GM23338 (cell line): ENCODE measurements around the gene PPP4R2. TPM values are rescaled to one million over a fixed set of nuclear protein-coding genes. Genes with fewer than 3 reads are reported as not detected.

Experiments used
- ATAC-seq: fragments of 200-7000 bp; cut with Tn5 transposase; 3 replicates; pipeline ENCODE4 v1.9.1; 2020
- DNase-seq: peaks from one replicate; pipeline ENCODE4 v3.0.0-alpha.2; 2015; ENCODE audit warnings: low spot score
- H2AFZ ChIP-seq: fragments of 200-600 bp; sonication (generic); 2 replicates; pipeline ENCODE4 v1.8.0; 2016; ENCODE audit warnings: antibody characterized with exemption, mild to moderate bottlenecking, moderate library complexity
- H3F3A ChIP-seq: fragments of 200-600 bp; sonication (generic); replicated peaks from 2 replicates; pipeline ENCODE4 v1.8.0; 2017; ENCODE audit warnings: antibody characterized with exemption, mixed run types, low read depth
- H3K27ac ChIP-seq: fragments of 200-600 bp; sonication (generic); 2 replicates; pipeline ENCODE4 v1.6.1; 2016; ENCODE audit warnings: low read depth
- H3K27me3 ChIP-seq: fragments of 200-600 bp; sonication (generic); 2 replicates; pipeline ENCODE4 v1.8.0; 2016; ENCODE audit warnings: mild to moderate bottlenecking, mixed run types, moderate library complexity; ENCODE audit not compliant: insufficient read depth
- H3K36me3 ChIP-seq: fragments of 200-600 bp; sonication (generic); 2 replicates; pipeline ENCODE4 v1.8.0; 2016; ENCODE audit warnings: mild to moderate bottlenecking; ENCODE audit not compliant: insufficient read depth
- H3K4me1 ChIP-seq: fragments of 200-600 bp; sonication (generic); 2 replicates; pipeline ENCODE4 v1.8.0; 2016; ENCODE audit warnings: mild to moderate bottlenecking, moderate library complexity; ENCODE audit not compliant: insufficient read depth
- H3K4me2 ChIP-seq: fragments of 200-600 bp; sonication (generic); 2 replicates; pipeline ENCODE4 v1.7.1; 2017; ENCODE audit warnings: mixed run types
- H3K4me3 ChIP-seq: fragments of 200-600 bp; sonication (generic); 2 replicates; pipeline ENCODE4 v1.6.1; 2016; ENCODE audit warnings: mixed run types
- H3K79me2 ChIP-seq: fragments of 200-600 bp; sonication (generic); replicated peaks from 2 replicates; pipeline ENCODE4 v1.8.0; 2017; ENCODE audit warnings: mild to moderate bottlenecking; ENCODE audit not compliant: insufficient read depth
- H3K9me2 ChIP-seq: fragments of 200-600 bp; sonication (generic); 2 replicates; pipeline ENCODE4 v1.8.0; 2017; ENCODE audit not compliant: insufficient read depth
- H4K20me1 ChIP-seq: fragments of 200-600 bp; sonication (generic); replicated peaks from 2 replicates; pipeline ENCODE4 v1.8.0; 2017; ENCODE audit warnings: mild to moderate bottlenecking; ENCODE audit not compliant: insufficient read depth
- H3K27ac Mint-ChIP-seq: 2 replicates; pipeline ENCODE4 v1.8.0; 2020; ENCODE audit warnings: inconsistent platforms, mild to moderate bottlenecking, moderate library complexity, mixed read lengths
- H3K27me3 Mint-ChIP-seq: 3 replicates; pipeline ENCODE4 v1.8.0; 2022; ENCODE audit warnings: low read depth, mild to moderate bottlenecking, moderate library complexity, mixed read lengths, inconsistent platforms; ENCODE audit not compliant: insufficient read depth, poor library complexity
- H3K36me3 Mint-ChIP-seq: 3 replicates; pipeline ENCODE4 v1.8.0; 2021; ENCODE audit warnings: low read depth, mild to moderate bottlenecking, inconsistent platforms, moderate library complexity, mixed read lengths
- H3K4me1 Mint-ChIP-seq: 3 replicates; pipeline ENCODE4 v1.8.0; 2020; ENCODE audit warnings: mild to moderate bottlenecking, inconsistent platforms, mixed read lengths
- H3K4me3 Mint-ChIP-seq: 3 replicates; pipeline ENCODE4 v1.8.0; 2021; ENCODE audit warnings: moderate library complexity, mild to moderate bottlenecking, inconsistent platforms, mixed read lengths
- H3K9me3 Mint-ChIP-seq: 3 replicates; pipeline ENCODE4 v1.8.0; 2020; ENCODE audit warnings: moderate library complexity, mild to moderate bottlenecking, inconsistent platforms, mixed read lengths
- CREB1 ChIP-seq: fragments of 250-450 bp; sonication (Bioruptor Pico); IDR thresholded peaks from 2 replicates; pipeline ENCODE4 v1.5.0; 2020; ENCODE audit warnings: low read depth, mild to moderate bottlenecking, moderate library complexity
- EZH2 ChIP-seq: fragments of 200-600 bp; sonication (generic); IDR thresholded peaks from one replicate; pipeline ENCODE4 v1.8.0; 2017; ENCODE audit warnings: antibody characterized with exemption, mild to moderate bottlenecking, low read depth; ENCODE audit not compliant: unreplicated experiment
- EZH2phosphoT487 ChIP-seq: fragments of 200-600 bp; sonication (generic); IDR thresholded peaks from one replicate; pipeline ENCODE4 v1.8.1; 2018; ENCODE audit warnings: antibody characterized with exemption; ENCODE audit not compliant: unreplicated experiment
- STAT1 ChIP-seq: IDR thresholded peaks from one replicate; pipeline ENCODE4 v1.6.1; 2016; ENCODE audit warnings: antibody characterized with exemption; ENCODE audit not compliant: unreplicated experiment
- ZNF331 ChIP-seq: fragments of 250-450 bp; sonication (Bioruptor Pico); IDR thresholded peaks from 2 replicates; pipeline ENCODE4 v1.5.0; 2020; ENCODE audit warnings: low read depth, mild to moderate bottlenecking, moderate library complexity
- polyA plus RNA-seq: library from polyadenylated mRNA; unstranded; fragments of >200 nt; fragmentation: Nextera tagmentation; extraction: Ambion mirVana; gene quantifications from 2 replicates; pipeline ENCODE4 v1.2.1, GENCODE V29; 2016
- total RNA-seq: library from RNA; depleted of rRNA; stranded (reverse); fragments of >200 nt; shearing (Covaris generic); gene quantifications from 2 replicates; pipeline ENCODE4 v1.2.3, GENCODE V29; 2014
- TF ChIP-seq, protein P1 (sequence below): IDR thresholded peaks from one replicate; pipeline ENCODE4 v1.6.1; 2018; ENCODE audit warnings: antibody characterized with exemption; ENCODE audit not compliant: unreplicated experiment
- TF ChIP-seq, protein P2 (sequence below): fragments of 250-450 bp; sonication (Bioruptor Pico); IDR thresholded peaks from 2 replicates; pipeline ENCODE4 v1.5.0; 2020; ENCODE audit warnings: mild to moderate bottlenecking, moderate library complexity

The PPP4R2 gene
- total and polyA plus RNA-seq, 2 experiments from 2014 or later, result 62.7 to 117 TPM

GRCh38 chr3:72973031-72973723, 23.4 kb upstream of the PPP4R2 start:
- no peaks in the 10 kb centered on the region for H3K9me2 ChIP-seq
- H3K36me3 Mint-ChIP-seq, result 0 out of 3 replicates have a peak, but pooled peaks cover 2% of the 10 kb centered on the region
- H3F3A ChIP-seq, result no peaks in the 10 kb centered on the region
- H3K9me3 Mint-ChIP-seq, result no peaks in the 10 kb centered on the region
- no peak overlapping the region for H3K4me3 Mint-ChIP-seq
- peak overlapping the region; percentile 49; the same call in 1 of the 2 replicates for H2AFZ ChIP-seq
- no peaks in the 10 kb centered on the region for H3K27me3 ChIP-seq
- no peak overlapping the region for H3K4me3 ChIP-seq
- TF ChIP-seq, protein P1, sequence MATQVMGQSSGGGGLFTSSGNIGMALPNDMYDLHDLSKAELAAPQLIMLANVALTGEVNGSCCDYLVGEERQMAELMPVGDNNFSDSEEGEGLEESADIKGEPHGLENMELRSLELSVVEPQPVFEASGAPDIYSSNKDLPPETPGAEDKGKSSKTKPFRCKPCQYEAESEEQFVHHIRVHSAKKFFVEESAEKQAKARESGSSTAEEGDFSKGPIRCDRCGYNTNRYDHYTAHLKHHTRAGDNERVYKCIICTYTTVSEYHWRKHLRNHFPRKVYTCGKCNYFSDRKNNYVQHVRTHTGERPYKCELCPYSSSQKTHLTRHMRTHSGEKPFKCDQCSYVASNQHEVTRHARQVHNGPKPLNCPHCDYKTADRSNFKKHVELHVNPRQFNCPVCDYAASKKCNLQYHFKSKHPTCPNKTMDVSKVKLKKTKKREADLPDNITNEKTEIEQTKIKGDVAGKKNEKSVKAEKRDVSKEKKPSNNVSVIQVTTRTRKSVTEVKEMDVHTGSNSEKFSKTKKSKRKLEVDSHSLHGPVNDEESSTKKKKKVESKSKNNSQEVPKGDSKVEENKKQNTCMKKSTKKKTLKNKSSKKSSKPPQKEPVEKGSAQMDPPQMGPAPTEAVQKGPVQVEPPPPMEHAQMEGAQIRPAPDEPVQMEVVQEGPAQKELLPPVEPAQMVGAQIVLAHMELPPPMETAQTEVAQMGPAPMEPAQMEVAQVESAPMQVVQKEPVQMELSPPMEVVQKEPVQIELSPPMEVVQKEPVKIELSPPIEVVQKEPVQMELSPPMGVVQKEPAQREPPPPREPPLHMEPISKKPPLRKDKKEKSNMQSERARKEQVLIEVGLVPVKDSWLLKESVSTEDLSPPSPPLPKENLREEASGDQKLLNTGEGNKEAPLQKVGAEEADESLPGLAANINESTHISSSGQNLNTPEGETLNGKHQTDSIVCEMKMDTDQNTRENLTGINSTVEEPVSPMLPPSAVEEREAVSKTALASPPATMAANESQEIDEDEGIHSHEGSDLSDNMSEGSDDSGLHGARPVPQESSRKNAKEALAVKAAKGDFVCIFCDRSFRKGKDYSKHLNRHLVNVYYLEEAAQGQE, result no peak
- no peak for TF ChIP-seq CREB1
- TF ChIP-seq, protein P2, sequence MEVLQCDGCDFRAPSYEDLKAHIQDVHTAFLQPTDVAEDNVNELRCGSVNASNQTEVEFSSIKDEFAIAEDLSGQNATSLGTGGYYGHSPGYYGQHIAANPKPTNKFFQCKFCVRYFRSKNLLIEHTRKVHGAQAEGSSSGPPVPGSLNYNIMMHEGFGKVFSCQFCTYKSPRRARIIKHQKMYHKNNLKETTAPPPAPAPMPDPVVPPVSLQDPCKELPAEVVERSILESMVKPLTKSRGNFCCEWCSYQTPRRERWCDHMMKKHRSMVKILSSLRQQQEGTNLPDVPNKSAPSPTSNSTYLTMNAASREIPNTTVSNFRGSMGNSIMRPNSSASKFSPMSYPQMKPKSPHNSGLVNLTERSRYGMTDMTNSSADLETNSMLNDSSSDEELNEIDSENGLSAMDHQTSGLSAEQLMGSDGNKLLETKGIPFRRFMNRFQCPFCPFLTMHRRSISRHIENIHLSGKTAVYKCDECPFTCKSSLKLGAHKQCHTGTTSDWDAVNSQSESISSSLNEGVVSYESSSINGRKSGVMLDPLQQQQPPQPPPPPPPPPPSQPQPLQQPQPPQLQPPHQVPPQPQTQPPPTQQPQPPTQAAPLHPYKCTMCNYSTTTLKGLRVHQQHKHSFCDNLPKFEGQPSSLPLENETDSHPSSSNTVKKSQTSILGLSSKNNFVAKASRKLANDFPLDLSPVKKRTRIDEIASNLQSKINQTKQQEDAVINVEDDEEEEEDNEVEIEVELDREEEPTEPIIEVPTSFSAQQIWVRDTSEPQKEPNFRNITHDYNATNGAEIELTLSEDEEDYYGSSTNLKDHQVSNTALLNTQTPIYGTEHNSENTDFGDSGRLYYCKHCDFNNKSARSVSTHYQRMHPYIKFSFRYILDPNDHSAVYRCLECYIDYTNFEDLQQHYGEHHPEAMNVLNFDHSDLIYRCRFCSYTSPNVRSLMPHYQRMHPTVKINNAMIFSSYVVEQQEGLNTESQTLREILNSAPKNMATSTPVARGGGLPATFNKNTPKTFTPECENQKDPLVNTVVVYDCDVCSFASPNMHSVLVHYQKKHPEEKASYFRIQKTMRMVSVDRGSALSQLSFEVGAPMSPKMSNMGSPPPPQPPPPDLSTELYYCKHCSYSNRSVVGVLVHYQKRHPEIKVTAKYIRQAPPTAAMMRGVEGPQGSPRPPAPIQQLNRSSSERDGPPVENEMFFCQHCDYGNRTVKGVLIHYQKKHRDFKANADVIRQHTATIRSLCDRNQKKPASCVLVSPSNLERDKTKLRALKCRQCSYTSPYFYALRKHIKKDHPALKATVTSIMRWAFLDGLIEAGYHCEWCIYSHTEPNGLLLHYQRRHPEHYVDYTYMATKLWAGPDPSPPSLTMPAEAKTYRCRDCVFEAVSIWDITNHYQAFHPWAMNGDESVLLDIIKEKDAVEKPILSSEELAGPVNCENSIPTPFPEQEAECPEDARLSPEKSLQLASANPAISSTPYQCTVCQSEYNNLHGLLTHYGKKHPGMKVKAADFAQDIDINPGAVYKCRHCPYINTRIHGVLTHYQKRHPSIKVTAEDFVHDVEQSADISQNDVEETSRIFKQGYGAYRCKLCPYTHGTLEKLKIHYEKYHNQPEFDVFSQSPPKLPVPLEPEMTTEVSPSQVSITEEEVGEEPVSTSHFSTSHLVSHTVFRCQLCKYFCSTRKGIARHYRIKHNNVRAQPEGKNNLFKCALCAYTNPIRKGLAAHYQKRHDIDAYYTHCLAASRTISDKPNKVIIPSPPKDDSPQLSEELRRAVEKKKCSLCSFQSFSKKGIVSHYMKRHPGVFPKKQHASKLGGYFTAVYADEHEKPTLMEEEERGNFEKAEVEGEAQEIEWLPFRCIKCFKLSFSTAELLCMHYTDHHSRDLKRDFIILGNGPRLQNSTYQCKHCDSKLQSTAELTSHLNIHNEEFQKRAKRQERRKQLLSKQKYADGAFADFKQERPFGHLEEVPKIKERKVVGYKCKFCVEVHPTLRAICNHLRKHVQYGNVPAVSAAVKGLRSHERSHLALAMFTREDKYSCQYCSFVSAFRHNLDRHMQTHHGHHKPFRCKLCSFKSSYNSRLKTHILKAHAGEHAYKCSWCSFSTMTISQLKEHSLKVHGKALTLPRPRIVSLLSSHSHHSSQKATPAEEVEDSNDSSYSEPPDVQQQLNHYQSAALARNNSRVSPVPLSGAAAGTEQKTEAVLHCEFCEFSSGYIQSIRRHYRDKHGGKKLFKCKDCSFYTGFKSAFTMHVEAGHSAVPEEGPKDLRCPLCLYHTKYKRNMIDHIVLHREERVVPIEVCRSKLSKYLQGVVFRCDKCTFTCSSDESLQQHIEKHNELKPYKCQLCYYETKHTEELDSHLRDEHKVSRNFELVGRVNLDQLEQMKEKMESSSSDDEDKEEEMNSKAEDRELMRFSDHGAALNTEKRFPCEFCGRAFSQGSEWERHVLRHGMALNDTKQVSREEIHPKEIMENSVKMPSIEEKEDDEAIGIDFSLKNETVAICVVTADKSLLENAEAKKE (CRISPR knock-in tag), result no peak
- no peak for TF ChIP-seq EZH2phosphoT487
- TF ChIP-seq STAT1, result no peak
- TF ChIP-seq EZH2, result no peak
- no peak for TF ChIP-seq ZNF331
- H3K4me1 Mint-ChIP-seq, result peaks cover 20% of the 10 kb centered on the region
- peak overlapping the region; percentile 33 for H3K27ac Mint-ChIP-seq
- H3K79me2 ChIP-seq, result no peaks in the 10 kb centered on the region
- H3K4me1 ChIP-seq, result peaks cover 7% of the 10 kb centered on the region; the same call in 1 of the 2 replicates
- ATAC-seq (peak; percentile 71), DNase-seq (peak; percentile 54)
- H3K27ac ChIP-seq, result no peak overlapping the region
- no peak overlapping the region; the same call in 1 of the 2 replicates for H3K4me2 ChIP-seq
- peaks cover 4% of the 10 kb centered on the region for H3K27me3 Mint-ChIP-seq
- no peaks in the 10 kb centered on the region for H4K20me1 ChIP-seq
- no peaks in the 10 kb centered on the region for H3K36me3 ChIP-seq
